HUES48 (cell line): Measurements from ENCODE around the gene MYO3B.
"Not testable (repeated sequence)": the region's sequence is repeated elsewhere in the genome, so short reads cannot be mapped to it uniquely, and the experiment has no call there.

Experiments used
- H3K27ac ChIP-seq: one replicate; pipeline ENCODE4 v1.7.0; 2013; ENCODE audit warnings: low read depth, low read length, inconsistent platforms
- H3K27me3 ChIP-seq: 2 replicates; pipeline ENCODE4 v1.6.1; 2013; ENCODE audit warnings: mild to moderate bottlenecking, low read length; ENCODE audit not compliant: control insufficient read depth, insufficient read depth
- H3K36me3 ChIP-seq: 2 replicates; pipeline ENCODE4 v1.6.1; 2013; ENCODE audit warnings: low read length; ENCODE audit not compliant: control insufficient read depth, insufficient read depth
- H3K4me1 ChIP-seq: 2 replicates; pipeline ENCODE4 v1.6.1; 2013; ENCODE audit warnings: mild to moderate bottlenecking, low read length; ENCODE audit not compliant: control insufficient read depth, insufficient read depth
- H3K4me3 ChIP-seq: 2 replicates; pipeline ENCODE4 v1.5.1; 2013; ENCODE audit warnings: mild to moderate bottlenecking, low read depth, low read length
- H3K9ac ChIP-seq: 2 replicates; pipeline ENCODE4 v1.6.1; 2013; ENCODE audit warnings: mild to moderate bottlenecking, low read depth, low read length, moderate library complexity
- H3K9me3 ChIP-seq: 2 replicates; pipeline ENCODE4 v1.6.1; 2013; ENCODE audit warnings: low read length; ENCODE audit not compliant: control insufficient read depth, insufficient read depth

MYO3B gene

GRCh38 chr2:170339322-170339721, 161.4 kb downstream of the MYO3B start:
- no peak overlapping the region for H3K9ac ChIP-seq
- H3K4me3 ChIP-seq = peak overlapping the region; percentile 27; the same call in 1 of the 2 replicates
- H3K27me3 ChIP-seq = no peaks in the 10 kb centered on the region
- no peaks in the 10 kb centered on the region for H3K36me3 ChIP-seq
- no peaks in the 10 kb centered on the region for H3K9me3 ChIP-seq
- H3K4me1 ChIP-seq = peaks cover 37% of the 10 kb centered on the region
- no peak overlapping the region for H3K27ac ChIP-seq

DNA sequence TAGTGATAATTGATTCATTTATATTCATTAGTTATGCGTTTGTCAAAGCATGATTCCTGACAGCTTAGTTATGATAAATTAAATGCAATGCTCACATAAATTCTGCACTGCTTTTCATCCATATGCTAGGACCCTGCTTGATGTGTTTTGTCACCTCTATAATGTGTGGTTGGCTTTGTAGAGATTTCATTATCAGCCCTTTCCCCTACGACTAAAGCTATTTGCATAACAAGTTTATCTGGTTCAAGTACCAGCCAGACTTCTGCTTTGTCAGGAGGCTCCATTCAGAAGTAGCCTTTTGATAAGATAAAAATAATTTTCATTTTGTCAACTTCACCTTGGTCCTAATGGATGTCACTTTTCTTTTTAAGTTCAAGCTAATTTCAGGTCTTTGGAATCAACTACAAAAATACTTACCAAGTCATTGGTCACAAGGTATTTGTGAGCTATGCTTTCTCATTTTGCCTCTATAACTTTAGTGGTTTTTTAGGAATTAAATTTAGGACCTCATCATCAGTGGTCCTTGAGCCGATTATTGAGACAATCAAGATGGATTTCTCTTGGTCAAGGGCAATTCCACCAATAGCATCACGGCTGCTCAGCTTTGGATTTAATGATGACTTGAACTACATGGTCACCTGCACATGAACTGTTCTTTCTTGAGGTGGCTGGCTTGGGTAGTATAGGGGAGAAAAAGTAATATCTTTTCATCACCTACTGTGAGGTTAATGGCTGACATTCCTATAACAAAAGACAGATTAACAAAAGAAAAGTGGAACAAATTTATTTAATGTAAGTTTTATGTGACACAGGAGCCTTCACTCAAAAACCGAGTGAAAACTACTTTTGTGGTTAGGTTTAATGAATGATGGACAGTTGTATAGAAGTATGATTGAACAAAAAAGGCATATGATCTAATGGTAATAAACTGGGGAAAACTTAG, 162.1 kb downstream of the MYO3B start:
- Histone ChIP-seq H3K4me3 (peak overlapping the region; percentile 27; the same call in 1 of the 2 replicates), H3K9ac (no peak overlapping the region), H3K27me3 (no peaks in the 10 kb centered on the region), H3K4me1 (peaks cover 37% of the 10 kb centered on the region), H3K36me3 (no peaks in the 10 kb centered on the region), H3K27ac (no peak overlapping the region), H3K9me3 (no peaks in the 10 kb centered on the region)

GRCh38 chr2:170340693-170341068, 162.7 kb downstream of the MYO3B start:
- Histone ChIP-seq H3K9me3 (no peaks in the 10 kb centered on the region), H3K4me3 (no peak overlapping the region), H3K27ac (no peak overlapping the region), H3K4me1 (peaks cover 37% of the 10 kb centered on the region), H3K27me3 (no peaks in the 10 kb centered on the region), H3K36me3 (no peaks in the 10 kb centered on the region), H3K9ac (no peak overlapping the region)

DNA sequence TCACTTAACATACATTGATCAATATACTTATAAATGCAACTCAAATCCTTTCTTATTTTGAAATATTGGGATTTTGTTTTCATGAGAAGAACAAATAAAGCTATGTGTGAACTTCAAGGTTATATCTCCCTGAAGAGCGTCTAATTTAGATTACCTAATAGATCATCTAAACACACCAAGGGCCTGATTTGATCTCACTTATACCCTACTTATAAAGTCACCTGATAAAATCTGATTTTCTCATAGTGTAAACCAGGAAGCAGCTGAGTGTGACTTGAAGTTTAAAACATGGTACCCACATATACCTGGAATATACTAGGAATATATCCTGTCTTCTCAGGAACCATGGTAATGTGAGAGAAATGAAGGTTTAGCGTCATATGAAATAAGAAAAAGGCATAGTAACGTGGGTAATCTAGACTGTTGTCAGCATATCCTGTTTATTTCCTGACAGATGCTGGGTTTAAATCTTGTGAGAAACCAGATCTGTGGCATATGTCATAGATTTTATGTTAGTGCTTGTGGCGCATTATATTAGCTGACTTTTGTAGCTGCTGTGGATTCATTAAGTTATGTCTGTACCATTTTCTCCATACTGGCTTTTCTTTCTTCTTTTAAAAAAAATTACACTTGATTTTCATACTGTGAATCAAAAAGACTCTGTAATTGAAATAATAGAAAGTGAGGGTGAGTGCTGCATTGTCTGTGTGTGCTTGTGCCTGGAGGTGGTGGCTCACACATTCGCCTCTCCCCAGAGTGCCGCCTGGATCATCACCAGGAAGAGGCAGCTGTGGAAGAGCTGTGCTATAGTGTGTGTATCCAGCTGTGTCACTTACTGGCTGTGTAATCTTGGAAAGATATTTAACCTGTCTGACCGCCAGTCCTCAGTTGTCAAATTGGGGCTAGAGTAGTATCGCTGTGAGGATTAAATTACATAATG, 164.0 kb downstream of the MYO3B start:
- H3K36me3 ChIP-seq = no peaks in the 10 kb centered on the region
- no peak overlapping the region for H3K4me3 ChIP-seq
- H3K27ac ChIP-seq = no peak overlapping the region
- no peaks in the 10 kb centered on the region for H3K27me3 ChIP-seq
- H3K4me1 ChIP-seq = peaks cover 37% of the 10 kb centered on the region
- no peaks in the 10 kb centered on the region for H3K9me3 ChIP-seq
- H3K9ac ChIP-seq = no peak overlapping the region

DNA sequence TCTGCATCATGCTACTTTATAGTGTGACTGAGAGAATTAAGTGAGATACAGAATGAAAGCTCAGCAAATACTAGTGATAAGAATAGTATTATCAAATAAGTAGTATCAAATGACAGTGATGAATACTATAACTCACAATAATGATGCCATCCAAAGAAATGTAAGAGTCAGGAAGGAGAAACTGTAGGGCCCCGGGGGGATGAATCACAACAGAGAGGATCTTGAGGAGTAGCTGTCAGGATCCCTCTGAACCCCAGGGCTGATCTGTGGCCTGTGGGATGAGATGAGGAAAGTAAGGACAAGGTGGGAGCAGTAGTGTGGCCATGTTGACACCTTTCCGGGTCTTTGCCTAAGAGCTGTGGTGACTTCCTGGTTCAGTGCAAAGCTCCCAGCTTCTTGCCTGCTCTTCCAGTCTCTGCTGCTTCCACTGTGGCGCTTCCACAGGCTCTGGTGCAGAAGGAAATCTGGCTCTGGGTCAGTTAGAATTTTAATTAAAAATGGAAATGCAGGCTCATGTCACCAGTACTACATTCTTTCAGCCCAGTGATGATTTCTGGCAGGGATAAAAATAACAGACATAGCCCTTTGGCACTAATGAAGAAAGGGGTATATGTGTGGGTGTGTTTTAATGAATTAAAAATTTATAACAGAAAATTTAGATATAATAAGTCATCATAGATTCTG, 166.9 kb downstream of the MYO3B start:
- Histone ChIP-seq H3K36me3 (no peaks in the 10 kb centered on the region), H3K9ac (no peak overlapping the region), H3K27me3 (no peaks in the 10 kb centered on the region), H3K27ac (no peak overlapping the region), H3K4me3 (no peak overlapping the region), H3K4me1 (peaks cover 21% of the 10 kb centered on the region), H3K9me3 (no peaks in the 10 kb centered on the region)

GRCh38 chr2:170345607-170346006, 167.7 kb downstream of the MYO3B start:
- H3K36me3 ChIP-seq = no peaks in the 10 kb centered on the region
- H3K9ac ChIP-seq = no peak overlapping the region
- H3K4me3 ChIP-seq = no peak overlapping the region
- peaks cover 13% of the 10 kb centered on the region for H3K4me1 ChIP-seq
- no peaks in the 10 kb centered on the region for H3K9me3 ChIP-seq
- no peak overlapping the region for H3K27ac ChIP-seq
- H3K27me3 ChIP-seq = no peaks in the 10 kb centered on the region

- not testable (repeated sequence) for H3K27ac ChIP-seq, H3K9me3 ChIP-seq, H3K27me3 ChIP-seq, H3K9ac ChIP-seq, H3K36me3 ChIP-seq, H3K4me3 ChIP-seq
- H3K4me1 ChIP-seq = peaks cover 15% of the 10 kb centered on the region
Measured at GRCh38 chr2:170349269-170349668, 171.3 kb downstream of the MYO3B start.

DNA sequence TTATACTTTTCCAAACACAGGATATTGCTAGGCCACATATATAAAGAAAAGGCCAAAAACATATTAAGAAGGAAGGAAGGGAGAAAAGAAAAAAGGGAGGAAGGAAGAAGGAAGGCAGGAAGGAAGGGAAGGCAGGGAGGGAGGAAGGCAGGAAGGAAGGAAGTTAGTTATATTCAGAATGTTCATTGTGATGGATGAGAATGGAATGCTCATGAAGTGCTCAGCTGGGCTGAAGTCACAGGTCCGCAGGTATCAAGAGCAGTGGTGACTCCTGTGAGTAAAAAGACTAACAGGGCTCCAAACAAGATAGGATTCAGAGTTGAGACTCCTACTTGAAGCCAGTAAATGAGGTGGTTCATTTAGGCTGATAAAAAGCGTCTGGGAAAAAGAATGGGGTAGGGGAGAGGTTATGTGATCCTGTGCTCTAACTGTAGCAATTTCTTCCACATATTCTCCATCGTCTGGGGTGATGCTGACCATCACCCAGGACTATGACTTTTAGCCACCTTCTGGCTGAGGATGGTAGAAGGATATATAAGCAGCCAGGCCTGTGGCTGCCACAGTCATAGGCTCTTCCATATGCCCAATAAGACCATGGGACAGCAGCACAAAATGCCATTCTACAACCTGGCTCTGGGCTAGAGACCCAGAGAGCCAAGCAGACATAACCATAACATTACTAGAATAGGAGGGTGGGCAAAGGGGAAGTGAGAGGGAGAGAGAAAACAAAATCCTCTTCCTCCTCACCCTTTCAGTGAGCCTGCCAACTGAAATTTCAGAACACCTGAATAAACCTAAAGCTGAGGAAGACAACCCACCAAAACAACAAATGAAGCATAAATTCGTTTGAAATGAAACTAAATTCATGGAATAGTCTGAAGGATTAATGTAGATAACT, 173.2 kb downstream of the MYO3B start:
- H3K9me3 ChIP-seq = no peaks in the 10 kb centered on the region
- H3K27ac ChIP-seq = no peak overlapping the region
- no peak overlapping the region for H3K9ac ChIP-seq
- peaks cover 29% of the 10 kb centered on the region for H3K4me1 ChIP-seq
- H3K36me3 ChIP-seq = no peaks in the 10 kb centered on the region
- no peak overlapping the region for H3K4me3 ChIP-seq
- H3K27me3 ChIP-seq = no peaks in the 10 kb centered on the region

DNA sequence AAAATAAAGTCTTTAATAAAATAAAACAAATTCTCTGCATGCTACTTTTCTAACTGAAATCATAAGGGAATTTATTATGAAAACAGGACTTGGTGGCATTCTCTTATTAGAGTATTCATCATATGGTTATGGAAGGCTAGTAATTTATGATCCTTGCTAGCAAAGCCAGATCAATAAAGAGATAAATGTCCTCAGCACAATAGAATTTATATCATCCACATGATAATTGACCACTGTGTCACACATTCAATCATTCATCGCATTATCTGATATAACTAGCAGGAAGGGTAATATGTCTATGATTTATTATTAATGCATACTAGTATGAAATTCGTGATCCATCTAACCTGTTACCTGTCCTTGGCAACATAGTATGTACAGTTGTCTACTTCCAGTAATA, 175.8 kb downstream of the MYO3B start:
- Histone ChIP-seq H3K36me3 (no peaks in the 10 kb centered on the region), H3K9ac (no peak overlapping the region), H3K27me3 (no peaks in the 10 kb centered on the region), H3K4me1 (peaks cover 29% of the 10 kb centered on the region), H3K27ac (peak overlapping the region; percentile 83), H3K4me3 (no peak overlapping the region), H3K9me3 (no peaks in the 10 kb centered on the region)

GRCh38 chr2:170354388-170354787, 176.4 kb downstream of the MYO3B start:
- Histone ChIP-seq H3K9ac (no peak overlapping the region), H3K4me3 (peak overlapping the region; percentile 16; the same call in 1 of the 2 replicates), H3K36me3 (no peaks in the 10 kb centered on the region), H3K27ac (peak overlapping the region; percentile 83), H3K9me3 (no peaks in the 10 kb centered on the region), H3K27me3 (no peaks in the 10 kb centered on the region), H3K4me1 (peaks cover 29% of the 10 kb centered on the region)
